Prostate gland (tissue), 2 donors: ENCODE results near the gene TSPAN1.
A peak's percentile ranks its signal among the peaks of the same experiment; 100 is the strongest.

Experiments used
- POLR2A ChIP-seq: fragments of 450-650 bp; IDR thresholded peaks from one replicate; pipeline ENCODE4 v1.6.1; 2016; ENCODE audit warnings: antibody characterized with exemption, mild to moderate bottlenecking
- POLR2AphosphoS5 ChIP-seq: sonication (generic); formaldehyde crosslinking; IDR thresholded peaks from one replicate; pipeline ENCODE4 v1.6.1; 2017; ENCODE audit warnings: antibody characterized with exemption
- TF ChIP-seq, protein P1 (sequence below), 4 experiments: fragments of 200-600 bp in 2 of 4; fragments of 450-650 bp in 2 of 4; sonication (generic) in 2 of 4; IDR thresholded peaks; 1 replicate in 3 of 4; 2 replicates in 1 of 4; pipeline ENCODE4 v1.5.1; 2016 to 2019; ENCODE audit warnings: antibody characterized with exemption in 4 of 4, mild to moderate bottlenecking in 2 of 4, moderate library complexity in 2 of 4

DNA sequence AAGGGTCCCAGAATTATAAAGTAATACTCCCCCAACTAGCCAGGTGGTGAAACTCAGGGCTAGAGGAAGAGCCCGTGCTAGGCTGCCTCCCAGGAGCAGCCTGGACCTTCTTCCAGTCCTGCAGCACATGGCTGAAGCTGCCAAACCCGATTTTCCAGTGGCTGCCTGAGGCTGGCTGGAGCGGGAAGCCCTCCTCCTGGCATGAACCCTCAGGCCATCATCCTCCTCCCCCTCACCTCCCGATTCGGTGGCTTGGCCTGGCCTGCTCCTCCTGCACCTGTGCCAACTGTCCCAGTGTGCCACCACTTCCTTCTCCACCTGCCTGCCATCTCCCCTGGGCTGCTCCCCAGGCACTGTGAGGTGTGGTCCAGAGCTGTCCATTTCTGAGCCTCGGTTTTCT is 3.0 kb upstream of the TSPAN1 start:
- TF ChIP-seq POLR2A (peak; percentile 15), POLR2AphosphoS5 (peak; percentile 92)
- TF ChIP-seq, protein P1, sequence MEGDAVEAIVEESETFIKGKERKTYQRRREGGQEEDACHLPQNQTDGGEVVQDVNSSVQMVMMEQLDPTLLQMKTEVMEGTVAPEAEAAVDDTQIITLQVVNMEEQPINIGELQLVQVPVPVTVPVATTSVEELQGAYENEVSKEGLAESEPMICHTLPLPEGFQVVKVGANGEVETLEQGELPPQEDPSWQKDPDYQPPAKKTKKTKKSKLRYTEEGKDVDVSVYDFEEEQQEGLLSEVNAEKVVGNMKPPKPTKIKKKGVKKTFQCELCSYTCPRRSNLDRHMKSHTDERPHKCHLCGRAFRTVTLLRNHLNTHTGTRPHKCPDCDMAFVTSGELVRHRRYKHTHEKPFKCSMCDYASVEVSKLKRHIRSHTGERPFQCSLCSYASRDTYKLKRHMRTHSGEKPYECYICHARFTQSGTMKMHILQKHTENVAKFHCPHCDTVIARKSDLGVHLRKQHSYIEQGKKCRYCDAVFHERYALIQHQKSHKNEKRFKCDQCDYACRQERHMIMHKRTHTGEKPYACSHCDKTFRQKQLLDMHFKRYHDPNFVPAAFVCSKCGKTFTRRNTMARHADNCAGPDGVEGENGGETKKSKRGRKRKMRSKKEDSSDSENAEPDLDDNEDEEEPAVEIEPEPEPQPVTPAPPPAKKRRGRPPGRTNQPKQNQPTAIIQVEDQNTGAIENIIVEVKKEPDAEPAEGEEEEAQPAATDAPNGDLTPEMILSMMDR (IDR thresholded peaks at IDR 0.05) = no peak
